GM19452 (cell line): ENCODE measurements around the gene HS3ST2.
"Not testable (repeated sequence)": the region's sequence is repeated elsewhere in the genome, so short reads cannot be mapped to it uniquely, and the experiment has no call there.

Experiments
- ATAC-seq: cut with Tn5 transposase; IDR thresholded peaks from one replicate; pipeline ENCODE4 v1.9.1; 2021; ENCODE audit not compliant: unreplicated experiment

The HS3ST2 gene

GRCh38 chr16:22929461-22929860 lies 115.5 kb downstream of the HS3ST2 start:
- ATAC-seq: no peak

GRCh38 chr16:22932032-22932771 lies 118.2 kb downstream of the HS3ST2 start:
- ATAC-seq: no peak

- no peak for ATAC-seq
Measured at GRCh38 chr16:22933173-22933572, 119.2 kb downstream of the HS3ST2 start.

GRCh38 chr16:22934786-22935185 lies 120.8 kb downstream of the HS3ST2 start:
- no peak for ATAC-seq

GRCh38 chr16:22937169-22937568 lies 123.2 kb downstream of the HS3ST2 start:
- ATAC-seq: no peak

- ATAC-seq: no peak
Measured at GRCh38 chr16:22938647-22939046, 124.7 kb downstream of the HS3ST2 start.

- not testable (repeated sequence) for ATAC-seq
Measured at GRCh38 chr16:22939744-22940363, 125.9 kb downstream of the HS3ST2 start.

- ATAC-seq: no peak
Measured at GRCh38 chr16:22941970-22942501, 128.1 kb downstream of the HS3ST2 start.

GRCh38 chr16:22942811-22943210 lies 128.8 kb downstream of the HS3ST2 start:
- no peak for ATAC-seq

GRCh38 chr16:22945361-22945760 lies 131.4 kb downstream of the HS3ST2 start:
- ATAC-seq: no peak

- no peak for ATAC-seq
Measured at GRCh38 chr16:22946433-22946832, 132.5 kb downstream of the HS3ST2 start.

GRCh38 chr16:22948058-22948602 lies 134.2 kb downstream of the HS3ST2 start:
- no peak for ATAC-seq

GRCh38 chr16:22948603-22949368 lies 134.8 kb downstream of the HS3ST2 start:
- no peak for ATAC-seq

GRCh38 chr16:22955461-22956070 lies 141.6 kb downstream of the HS3ST2 start:
- ATAC-seq: no peak

- no peak for ATAC-seq
Measured at GRCh38 chr16:22961206-22961605, 147.2 kb downstream of the HS3ST2 start.

GRCh38 chr16:22962905-22963304 lies 148.9 kb downstream of the HS3ST2 start:
- no peak for ATAC-seq
